Activated CD8-positive, alpha-beta memory T cell treated with anti-CD3 and anti-CD28 coated beads for 36 hours (primary cell): ENCODE data around the gene ZC3H18. TPM values are rescaled to one million over a fixed set of nuclear protein-coding genes. Genes with fewer than 3 reads are reported as not detected.

Experiments used
- CTCF ChIA-PET: fragments of 350-600 bp; sonication (Branson Sonifier 250); formaldehyde crosslinking; loops from one replicate; lab custom pipeline; 2021; ENCODE audit warnings: antibody characterized with exemption; lab: Charles Lee
- POLR2A ChIA-PET: fragments of 350-600 bp; sonication (Branson Sonifier 250); formaldehyde crosslinking; loops from one replicate; lab custom pipeline; 2021; ENCODE audit warnings: antibody characterized with exemption; lab: Charles Lee
- total RNA-seq, 2 experiments: library from RNA; stranded (reverse); gene quantifications; one replicate each; pipeline ENCODE4 v1.2.3, GENCODE V29; 2021

The ZC3H18 gene
- total RNA-seq: 10 to 100 TPM; 88.0 to 94.2 TPM

DNA sequence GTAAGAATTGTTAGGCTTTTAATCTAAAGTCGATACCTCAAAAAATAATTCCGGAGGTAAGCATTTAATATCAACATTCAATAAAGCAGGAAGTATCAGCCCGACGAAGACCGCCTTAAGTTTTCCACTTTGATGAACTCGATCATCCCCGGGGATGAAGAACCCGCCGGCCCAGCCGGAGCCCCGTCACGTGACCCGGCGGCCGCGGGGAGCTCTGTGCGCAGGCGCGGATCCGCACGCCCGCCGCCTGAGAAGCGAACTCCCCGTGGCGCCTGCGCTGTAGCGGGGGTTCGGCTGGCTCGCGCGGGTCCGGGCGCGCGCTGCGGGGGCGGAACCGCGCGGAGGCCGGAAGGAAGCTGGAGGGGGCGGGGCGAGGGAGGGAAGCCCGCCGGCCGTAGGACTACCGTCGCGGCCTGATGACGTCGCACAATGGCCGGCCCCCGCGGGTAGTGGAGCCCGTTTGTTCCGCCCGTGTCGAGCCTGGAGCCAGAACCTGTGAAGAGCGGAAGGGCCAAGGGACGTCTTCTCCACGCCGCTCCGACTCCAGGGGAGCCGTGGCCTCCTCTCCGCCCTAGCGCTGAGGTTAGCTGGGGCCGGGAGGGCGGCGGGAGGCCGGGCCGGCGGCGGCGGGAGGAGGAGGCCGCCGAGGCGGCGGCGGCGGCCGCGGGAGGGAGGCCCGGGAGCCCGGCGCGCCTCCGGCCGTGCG, at the start of gene ZC3H18:
Gene ZC3H18 (plus strand): TSS at position 419 of the 706 bp plus-strand sequence. CDS start 6,721 bp downstream, outside the sequence.
- CTCF ChIA-PET: interaction anchor here (0.6 to 2.3 kb wide), 5 partner anchors 9 to 802 kb away, joined by 3 to 7 read pairs (median 3); no protein-coding TSS in a partner anchor
- POLR2A ChIA-PET: interaction anchor here (0.5 to 1.3 kb wide), 6 partner anchors 12 to 1000 kb away, joined by 3 to 5 read pairs (median 4); no protein-coding TSS in a partner anchor

DNA sequence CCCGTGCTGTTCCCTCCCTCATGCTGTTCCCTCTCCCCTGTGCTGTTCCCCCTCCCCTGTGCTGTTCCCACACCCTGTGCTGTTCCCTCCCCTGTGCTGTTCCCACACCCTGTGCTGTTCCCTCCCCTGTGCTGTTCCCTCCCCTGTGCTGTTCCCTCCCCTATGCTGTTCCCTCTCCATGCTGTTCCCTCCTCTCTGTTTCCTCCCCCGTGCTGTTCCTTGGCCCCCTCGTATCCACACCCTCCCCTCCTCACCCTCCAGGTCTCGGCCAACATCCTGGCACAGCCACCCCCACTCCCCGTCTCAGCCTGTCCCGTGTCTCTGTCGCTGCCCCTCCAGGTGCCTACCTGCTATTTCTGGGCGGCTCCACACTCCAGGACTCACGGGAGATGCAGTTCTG, 48.5 kb upstream of the ZC3H18 start:
- POLR2A ChIA-PET: no interaction called here
- CTCF ChIA-PET: no interaction called here

DNA sequence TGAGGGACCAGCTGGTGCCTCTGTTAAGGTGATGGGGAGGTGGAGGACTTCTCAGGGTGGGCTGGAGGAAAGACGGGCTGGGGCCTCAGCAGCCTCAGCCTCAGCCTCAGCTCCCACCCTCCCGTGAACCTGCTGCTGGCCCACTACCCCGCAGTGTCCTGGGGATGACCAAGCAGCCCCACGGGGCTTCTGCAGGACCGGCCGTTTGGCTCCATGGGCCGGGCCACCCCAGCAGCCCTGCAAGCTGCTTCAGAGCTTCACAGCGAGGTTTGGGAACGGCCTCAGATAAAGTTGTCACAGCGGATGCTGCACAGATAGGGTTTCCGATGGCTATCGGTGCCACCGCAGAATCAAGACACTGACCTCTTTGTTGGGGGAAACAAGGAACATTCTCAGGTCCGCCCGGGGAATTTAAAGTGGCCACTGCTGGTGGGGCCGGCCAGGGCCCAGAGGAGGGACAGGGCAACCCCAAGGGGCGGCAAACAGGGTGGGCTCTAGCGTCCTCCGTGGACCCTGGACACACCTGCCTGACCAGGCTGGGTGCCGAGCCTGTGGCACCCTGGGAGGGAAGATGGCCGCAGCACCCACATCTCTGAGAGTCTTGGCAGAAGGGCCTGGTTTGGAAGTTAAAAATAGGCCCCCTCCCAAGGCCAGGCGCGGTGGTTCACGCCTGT, 47.8 kb upstream of the ZC3H18 start:
- ChIA-PET POLR2A (no interaction called here), CTCF (no interaction called here)

DNA sequence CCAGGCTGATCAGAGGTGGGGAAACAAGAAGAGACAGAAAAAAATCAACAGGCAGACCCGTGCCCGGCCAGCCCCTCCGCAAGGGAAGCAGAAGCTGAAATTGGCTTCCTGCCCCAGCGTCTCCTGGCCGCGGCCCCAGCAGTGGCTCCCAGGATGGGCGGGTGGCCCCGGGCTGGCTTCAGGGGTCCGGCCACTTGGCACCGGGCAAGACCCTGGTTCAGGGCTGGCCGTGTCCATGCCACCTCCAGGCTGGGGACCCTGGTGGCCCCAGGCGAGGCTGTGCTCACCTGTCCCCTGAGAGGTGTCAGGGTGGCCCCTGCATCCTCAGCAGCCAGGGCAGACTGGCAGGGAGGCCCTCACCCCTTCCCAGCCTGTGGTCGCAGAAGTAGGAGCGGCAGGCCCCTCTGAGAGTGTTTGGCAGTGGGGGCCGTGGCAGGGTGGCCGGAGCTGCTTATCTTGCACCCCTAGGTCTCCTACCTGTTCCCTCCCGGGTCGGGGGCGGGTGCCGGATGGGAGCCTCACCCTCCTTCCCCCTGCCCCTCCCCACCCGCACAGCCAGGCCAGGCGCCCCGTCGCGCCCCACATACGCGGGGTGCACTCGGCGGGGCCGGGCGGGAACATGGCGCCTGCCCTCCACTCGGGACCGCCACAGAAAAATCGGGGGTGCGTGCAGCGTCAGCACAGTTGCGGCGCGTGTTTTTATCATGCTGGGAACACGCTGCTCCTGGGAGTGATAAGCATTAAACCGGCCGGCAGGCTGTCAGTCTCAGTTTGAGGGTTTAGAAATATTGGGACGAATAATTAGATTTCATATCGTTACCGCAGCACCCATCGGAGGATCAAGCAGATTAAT, 46.7 kb upstream of the ZC3H18 start:
- ChIA-PET CTCF (no interaction called here), POLR2A (no interaction called here)

DNA sequence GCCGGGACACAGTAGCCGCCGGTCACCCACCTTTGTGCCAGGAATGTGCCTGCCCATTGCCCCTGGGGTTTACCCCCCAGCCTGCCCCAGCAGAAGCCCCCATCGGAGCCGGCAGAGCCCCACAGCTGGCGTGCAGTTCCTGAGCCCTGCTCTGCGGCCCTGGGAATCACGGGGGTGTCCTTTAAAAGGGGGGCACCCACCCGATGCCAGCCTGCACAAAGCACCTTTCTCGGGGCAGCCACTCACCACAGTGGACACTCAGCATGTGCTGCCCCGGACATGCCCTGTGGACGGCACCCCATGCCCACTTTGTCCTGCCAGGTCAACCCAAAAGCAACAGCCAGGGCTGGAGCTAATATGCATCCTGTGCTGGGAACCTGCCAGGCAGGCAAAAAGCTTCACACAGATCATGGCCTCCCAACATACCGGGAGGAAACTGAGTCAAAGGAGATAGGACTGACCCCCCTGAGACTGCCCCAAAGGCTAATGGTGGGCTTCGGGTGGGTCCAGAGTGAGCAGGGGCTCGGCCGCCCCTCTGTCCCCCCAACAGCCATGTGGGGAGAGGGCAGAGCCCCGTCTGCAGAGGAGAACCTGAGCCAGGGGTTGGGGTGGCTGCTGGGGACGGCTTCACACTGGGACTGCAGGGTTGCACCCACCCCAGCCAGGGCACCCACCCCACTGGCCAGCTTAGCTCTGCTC, 45.8 kb upstream of the ZC3H18 start:
- ChIA-PET CTCF (interaction anchor here (1.3 kb wide), 1 partner anchor 86 kb away, joined by 3 read pairs; no protein-coding TSS in a partner anchor), POLR2A (no interaction called here)

DNA sequence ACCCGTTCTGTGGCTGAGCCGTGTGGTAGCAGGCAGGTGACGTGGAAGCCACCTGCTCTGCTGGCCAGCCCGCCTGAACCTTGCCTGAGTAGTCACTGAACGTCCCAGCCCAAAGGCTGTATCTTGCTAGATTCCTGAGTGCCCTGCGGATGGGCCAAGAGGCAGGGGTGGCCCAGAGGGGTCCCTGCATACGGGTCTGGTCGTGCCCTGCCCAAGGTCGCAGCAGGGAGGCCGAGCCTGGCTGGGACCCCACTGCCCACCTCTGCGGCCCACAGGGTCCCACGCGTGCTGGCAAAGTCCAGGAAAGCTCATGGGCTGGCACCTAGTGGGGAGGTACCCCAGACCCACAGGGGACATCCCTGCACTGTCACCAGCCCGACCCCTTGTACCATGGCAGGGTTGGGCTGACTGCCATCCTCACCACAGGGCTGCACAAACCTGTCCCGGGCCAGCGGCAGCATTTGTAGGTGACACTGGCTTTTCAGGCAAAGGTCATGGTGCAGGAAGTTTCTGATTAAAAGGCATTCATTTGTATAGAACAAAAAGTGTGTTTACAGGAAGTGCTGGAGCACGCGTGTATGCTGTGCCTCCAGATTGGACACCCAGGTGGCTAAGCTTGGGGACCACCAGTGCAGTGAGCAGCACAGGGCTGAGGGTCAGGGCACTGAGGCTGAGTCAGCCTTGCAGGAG, 45.1 kb upstream of the ZC3H18 start:
- POLR2A ChIA-PET: no interaction called here
- CTCF ChIA-PET: interaction anchor here (1.3 kb wide), 1 partner anchor 87 kb away, joined by 3 read pairs; no protein-coding TSS in a partner anchor

DNA sequence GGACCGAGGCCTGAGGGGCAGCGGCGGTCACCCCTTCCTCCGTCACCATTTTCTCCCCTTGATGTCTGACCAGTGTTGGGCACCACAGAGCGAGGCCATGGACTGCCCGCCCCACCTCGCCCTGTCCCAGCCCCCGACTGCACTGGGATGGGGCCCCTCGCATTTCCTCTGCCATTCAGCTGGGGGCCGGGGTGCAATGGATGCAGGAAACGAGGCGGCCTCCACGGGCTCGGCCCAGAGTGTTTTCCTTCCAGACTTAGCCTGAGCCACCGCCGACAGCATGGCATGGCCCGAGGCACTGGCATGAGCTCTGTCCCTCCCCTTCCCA, 44.6 kb upstream of the ZC3H18 start:
- CTCF ChIA-PET: interaction anchor here (1.3 kb wide), 1 partner anchor 88 kb away, joined by 3 read pairs; no protein-coding TSS in a partner anchor
- POLR2A ChIA-PET: no interaction called here

DNA sequence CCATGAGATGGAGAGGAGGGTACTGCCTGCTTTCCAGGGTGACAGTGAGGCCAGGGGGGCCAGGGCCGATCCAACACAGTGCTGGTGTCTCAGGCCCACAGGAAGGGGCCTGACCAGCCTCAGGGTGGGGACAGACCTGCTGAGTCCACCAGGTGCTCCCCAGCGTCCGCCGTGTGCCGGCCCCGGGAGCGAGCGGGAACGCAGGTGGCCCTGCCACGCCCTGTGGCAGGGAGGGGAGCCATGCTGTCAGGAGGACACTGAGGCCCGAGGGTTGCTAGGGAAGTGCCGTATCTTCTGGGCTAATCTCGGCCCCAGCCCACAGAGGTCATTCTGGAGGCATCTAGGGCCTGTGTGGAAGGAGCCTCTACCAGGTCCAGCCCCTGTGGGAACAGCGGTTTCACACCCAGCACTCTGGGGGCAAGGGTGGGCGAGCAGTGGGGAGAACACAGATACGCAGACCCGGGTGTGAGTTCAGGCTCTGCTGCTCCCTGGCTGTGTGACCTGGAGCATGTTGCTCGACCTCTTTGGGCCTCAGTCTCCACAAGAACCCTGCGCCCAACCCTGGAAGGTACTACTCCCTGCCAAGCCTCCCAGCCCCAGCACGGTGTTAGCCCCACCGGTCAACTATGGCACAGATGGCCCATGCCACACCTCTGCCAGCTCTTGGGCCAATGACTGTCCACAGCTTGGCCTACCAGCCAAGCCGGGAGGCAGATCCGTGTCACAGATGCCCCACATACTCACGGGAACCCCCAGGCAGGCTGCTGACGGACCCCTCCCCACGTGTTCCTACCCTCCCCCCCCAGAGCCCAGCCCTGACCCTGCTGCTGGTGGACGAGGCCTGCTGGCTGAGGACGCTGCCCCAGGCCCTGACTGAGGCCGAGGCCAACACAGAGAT, 43.9 kb upstream of the ZC3H18 start:
- ChIA-PET POLR2A (no interaction called here), CTCF (no interaction called here)

DNA sequence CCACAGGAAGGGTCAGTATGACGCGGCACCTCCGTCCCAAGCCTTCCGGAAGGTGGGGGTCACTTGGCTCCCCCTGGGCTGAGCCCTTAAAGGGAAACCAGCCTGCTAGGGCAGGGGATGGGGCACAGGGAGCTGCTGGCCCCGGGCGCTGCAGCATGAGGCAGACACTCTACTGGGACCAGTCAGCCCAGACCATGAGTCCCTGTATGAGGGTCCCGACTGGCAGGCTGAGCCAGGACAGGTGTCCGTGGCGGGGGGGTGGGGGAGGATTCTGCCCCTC, 43.4 kb upstream of the ZC3H18 start:
- CTCF ChIA-PET: no interaction called here
- POLR2A ChIA-PET: no interaction called here

DNA sequence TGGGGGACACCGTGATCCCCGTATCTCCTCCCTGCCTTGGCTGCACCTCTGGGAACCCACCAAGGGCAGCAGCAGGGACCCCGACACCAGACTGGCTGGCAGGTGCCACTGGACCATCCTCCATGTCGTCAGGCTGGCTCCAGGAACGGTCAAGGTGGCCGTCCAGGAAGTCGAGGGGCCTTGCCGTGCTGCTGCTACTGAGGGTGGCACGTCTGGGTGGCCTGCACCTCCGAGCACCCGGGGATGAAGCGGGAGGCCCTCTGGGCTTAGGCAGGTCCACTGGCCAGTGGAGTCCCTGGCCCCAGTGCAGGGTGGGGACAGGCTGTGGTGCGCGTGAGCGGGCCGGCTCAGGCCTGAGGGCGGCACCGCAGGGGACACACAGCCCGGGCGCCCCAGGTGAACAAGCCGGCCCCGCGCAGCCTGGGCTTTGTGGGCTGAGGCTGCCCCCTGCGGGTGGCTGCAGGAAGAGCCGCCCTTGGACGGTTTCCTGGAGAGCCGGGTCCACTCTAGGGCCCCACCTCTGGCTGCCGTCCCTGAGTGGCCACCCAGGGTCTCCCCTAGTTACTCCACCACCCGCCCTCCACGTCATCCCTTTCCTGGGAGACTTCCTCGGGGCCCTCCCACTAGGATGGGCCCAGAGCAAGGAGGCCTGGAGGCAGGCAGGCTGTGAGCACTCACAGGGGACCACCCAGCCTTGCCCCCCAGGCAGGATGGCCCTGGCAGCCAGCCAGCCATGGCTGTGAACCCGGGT, 42.8 kb upstream of the ZC3H18 start:
- CTCF ChIA-PET: no interaction called here
- POLR2A ChIA-PET: no interaction called here

DNA sequence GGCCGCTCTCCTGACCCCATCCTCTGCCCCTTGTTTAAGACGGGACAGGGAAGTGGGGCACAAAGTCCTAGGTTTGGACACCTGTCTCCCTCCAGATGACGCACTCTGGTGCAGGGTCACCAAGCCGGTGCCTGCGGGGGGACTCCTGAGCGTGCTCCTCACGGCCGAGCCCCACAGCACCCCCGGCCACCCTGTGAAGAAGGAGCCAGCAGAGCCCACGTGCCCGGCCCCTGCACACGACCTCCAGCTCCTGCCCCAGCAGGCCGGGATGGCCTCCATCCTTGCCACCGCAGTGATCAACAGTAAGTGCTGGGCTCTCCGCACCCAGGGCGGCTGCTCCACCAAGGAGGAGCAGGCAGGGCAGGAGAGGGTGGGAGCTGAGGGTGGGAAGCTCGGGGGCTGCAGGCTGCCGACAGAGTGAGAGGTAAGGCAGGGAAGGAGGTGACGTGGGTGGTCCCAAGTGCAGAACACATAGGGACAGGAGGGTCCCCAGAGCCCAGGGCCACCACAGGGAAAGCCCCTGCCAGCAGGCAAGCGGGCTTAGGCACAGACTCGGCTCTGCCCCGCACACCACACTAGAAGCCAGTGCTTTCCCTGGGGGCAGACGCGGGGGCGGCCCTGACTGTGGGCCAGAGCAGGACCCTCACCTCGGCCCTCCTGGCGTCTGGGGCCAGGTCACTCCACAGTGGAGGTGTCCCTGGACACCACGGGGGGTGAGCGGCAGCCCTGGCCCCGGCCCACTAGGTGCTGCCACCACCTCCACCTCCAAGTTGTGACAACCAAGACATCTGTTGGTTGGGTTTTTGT, 42.1 kb upstream of the ZC3H18 start:
- CTCF ChIA-PET: no interaction called here

DNA sequence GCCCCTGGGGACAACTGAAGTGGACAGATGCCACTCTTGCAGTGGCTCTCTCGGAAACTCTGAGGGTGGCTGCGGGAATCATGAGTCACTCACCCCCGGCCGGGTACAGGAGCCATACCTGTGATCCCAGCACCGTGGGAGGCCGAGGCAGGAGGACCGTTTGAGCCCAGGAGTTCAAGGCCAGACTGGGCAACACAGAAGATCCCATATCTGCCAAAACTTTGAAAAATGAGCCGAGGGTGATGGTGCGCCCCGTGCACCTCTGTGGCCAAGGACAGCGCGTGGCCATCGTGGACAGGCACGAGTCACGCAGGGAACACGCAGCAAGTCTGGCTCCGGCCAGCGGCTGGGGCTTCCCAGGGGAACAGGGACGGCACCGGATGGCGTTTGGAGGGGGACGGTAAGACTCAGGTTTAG, 41.3 kb upstream of the ZC3H18 start:
- POLR2A ChIA-PET: no interaction called here
- CTCF ChIA-PET: no interaction called here

More for the DNA sequence above, 42.1 kb upstream of the ZC3H18 start:
- POLR2A ChIA-PET: no interaction called here

DNA sequence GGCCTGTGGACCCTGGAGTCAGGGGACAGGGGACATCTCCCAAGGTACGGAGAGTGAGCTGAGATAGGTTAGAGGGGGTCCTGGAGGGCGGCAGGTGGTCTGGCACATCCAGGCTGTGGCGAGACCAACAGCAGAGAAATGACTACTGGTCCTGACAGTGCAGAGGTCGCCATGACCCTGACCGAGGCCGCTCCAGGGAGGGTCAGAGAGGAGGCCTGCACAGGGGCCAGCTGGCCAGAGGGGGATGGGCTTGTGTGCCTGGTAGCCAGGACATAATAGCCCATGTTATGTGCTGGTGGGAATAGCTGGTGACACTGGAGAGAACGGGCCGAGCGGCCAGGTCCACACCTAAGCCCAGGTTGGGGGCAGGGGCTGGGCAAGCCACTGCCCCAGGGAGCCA, 40.6 kb upstream of the ZC3H18 start:
- CTCF ChIA-PET: no interaction called here
- POLR2A ChIA-PET: no interaction called here

DNA sequence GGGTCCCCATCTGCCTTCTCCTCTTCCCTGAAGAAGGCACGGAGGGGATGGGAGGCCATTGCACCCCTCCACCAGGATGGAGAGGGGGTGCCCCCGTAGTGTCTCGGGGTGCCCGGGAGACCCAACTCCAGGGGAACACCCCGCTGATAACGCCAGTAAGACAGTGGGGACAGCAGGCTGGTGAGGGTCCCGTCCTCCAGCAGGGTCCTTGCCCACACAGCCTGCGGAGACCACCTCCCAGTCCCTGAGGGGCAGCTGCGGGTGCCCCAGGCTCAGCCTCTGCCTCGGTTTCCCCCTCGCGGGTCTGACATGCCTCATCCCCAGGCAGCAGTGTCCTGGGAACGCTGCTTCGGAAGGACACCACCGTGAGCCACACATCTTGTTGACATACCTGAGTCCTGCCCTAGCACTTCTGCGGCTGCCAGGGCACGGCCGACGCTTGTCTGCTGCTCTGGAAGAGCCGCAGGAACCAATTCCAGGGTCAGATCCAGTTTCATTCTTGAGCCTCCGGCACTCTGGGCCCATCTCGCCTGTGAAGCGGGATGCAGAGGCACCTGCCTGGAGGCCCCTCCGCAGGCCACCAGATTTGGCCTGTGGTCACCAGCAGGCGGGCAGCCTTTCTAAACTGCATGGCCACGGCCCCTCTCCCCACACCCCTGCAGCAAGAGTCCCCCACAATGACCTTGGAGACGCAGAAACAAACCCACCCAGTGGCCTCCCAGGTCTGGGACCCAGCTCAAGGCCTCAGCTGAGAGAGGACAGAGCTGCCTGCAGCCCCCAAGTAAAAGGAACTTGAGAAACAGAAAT, 39.9 kb upstream of the ZC3H18 start:
- ChIA-PET CTCF (interaction anchor here (1.4 kb wide), 1 partner anchor 87 kb away, joined by 3 read pairs; no protein-coding TSS in a partner anchor), POLR2A (no interaction called here)

DNA sequence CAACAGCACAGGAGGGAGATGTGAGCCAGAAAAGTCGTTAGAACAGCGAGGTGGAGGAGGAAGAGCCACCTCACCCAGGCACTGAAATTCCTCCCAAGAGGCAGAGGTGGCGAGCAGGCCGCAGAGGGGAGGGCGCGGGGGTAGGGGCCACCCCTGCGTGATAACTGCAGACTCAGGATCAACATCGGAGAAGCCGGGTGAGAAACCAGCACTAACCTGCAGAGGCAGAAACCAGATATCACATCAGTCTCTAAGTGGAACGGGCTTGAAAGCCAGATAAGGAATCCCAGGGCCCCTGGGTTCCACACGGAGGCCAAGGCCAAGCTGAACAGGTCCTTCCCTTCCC, 39.4 kb upstream of the ZC3H18 start:
- ChIA-PET CTCF (interaction anchor here (1.4 kb wide), 1 partner anchor 87 kb away, joined by 3 read pairs; no protein-coding TSS in a partner anchor), POLR2A (no interaction called here)

DNA sequence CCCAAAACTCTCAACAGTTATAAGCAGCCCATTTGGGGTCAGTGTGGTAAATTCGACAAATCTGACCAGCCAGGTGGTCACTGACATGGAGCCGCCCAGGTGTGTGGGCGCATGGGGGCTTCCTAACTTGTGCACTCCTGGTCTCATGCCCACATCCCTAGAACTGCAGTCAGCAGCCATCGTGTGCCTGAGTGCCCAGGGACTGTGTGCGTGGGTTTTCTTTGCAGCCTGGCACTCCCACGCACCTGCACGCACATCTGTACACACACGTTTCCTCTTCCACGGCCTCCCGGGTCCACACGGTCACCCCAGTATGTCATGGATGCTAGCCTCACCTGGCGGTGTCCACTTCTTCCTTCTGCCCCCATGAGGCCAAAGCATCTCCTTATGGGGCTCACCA, 38.9 kb upstream of the ZC3H18 start:
- ChIA-PET CTCF (interaction anchor here (1.4 kb wide), 1 partner anchor 88 kb away, joined by 3 read pairs; no protein-coding TSS in a partner anchor), POLR2A (no interaction called here)
